HG03108 (cell line): Measurements from ENCODE around the gene PLAGL2.
A peak's percentile ranks its signal among the peaks of the same experiment; 100 is the strongest.
"Not testable (repeated sequence)": the region's sequence is repeated elsewhere in the genome, so short reads cannot be mapped to it uniquely, and the experiment has no call there.

Source experiments
- ATAC-seq: cut with Tn5 transposase; IDR thresholded peaks from one replicate; pipeline ENCODE4 v1.9.1; 2021; ENCODE audit warnings: moderate library complexity; ENCODE audit not compliant: unreplicated experiment

PLAGL2 gene, protein sequence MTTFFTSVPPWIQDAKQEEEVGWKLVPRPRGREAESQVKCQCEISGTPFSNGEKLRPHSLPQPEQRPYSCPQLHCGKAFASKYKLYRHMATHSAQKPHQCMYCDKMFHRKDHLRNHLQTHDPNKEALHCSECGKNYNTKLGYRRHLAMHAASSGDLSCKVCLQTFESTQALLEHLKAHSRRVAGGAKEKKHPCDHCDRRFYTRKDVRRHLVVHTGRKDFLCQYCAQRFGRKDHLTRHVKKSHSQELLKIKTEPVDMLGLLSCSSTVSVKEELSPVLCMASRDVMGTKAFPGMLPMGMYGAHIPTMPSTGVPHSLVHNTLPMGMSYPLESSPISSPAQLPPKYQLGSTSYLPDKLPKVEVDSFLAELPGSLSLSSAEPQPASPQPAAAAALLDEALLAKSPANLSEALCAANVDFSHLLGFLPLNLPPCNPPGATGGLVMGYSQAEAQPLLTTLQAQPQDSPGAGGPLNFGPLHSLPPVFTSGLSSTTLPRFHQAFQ

GRCh38 chr20:32207626-32208498, at the start of gene PLAGL2, which contains the start of gene POFUT1:
Gene PLAGL2 (minus strand): TSS chr20:32207743. CDS start chr20:32202178, 5,565 bp downstream.
Gene POFUT1 (plus strand): TSS chr20:32207880. CDS start chr20:32207942, 62 bp downstream.
- peak; percentile 91 for ATAC-seq

DNA sequence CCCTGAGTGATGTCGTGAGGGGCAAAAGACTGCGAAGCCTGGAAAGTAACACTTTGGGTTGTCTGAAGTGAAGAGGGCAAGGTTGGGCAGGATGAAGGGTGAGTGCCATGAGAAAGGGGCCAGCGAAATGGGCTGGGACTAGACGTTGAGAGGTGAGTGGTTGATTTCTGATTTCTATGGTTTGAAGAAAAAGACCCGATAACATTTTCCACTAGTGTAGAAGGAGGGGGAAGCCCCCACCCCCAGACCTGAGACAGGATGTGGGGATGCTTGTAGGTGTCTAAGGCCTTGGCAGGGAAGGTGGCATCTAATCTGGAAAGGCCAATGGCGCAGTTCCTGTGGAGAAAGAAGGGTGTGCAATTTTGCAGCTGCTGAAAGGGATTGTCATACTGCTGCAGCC, 44.6 kb upstream of the PLAGL2 start:
- no peak for ATAC-seq

GRCh38 chr20:32251470-32251869, 43.9 kb upstream of the PLAGL2 start:
- no peak for ATAC-seq

DNA sequence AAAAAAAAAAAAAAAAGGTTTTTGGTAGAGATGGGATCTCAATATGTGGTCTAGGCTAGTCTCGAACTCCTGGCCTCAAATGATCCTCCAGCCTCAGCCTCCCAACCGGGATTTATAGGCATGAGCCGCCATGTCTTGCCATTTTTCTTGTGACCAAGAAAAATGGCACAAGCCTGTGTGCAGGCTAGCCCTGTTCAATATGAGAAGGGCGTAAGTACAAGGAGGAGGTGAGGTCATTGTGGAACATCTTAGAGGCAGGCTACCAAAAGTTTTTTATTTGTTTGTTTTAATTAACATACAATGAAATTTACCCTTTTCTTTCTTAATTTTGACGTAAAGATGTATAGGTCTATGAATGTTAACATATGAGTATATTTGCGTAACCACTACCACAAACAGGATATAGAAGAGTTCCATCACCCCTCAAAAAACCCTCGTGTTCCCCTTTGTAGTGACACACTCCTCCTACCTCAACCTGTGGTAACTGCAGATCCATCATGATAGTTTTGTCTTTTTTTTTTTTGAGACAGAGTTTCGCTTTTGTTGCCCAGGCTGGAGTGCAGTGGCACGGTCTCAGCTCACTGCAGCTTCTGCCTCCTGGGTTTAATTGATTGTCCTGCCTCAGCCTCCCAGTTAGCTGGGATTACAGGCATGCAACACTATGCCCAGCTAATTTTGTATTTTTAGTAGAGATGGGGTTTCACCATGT, 41.6 kb upstream of the PLAGL2 start:
- no peak for ATAC-seq

GRCh38 chr20:32248043-32248442, 40.5 kb upstream of the PLAGL2 start:
- ATAC-seq: no peak

GRCh38 chr20:32246208-32246607, 38.7 kb upstream of the PLAGL2 start:
- not testable (repeated sequence) for ATAC-seq

DNA sequence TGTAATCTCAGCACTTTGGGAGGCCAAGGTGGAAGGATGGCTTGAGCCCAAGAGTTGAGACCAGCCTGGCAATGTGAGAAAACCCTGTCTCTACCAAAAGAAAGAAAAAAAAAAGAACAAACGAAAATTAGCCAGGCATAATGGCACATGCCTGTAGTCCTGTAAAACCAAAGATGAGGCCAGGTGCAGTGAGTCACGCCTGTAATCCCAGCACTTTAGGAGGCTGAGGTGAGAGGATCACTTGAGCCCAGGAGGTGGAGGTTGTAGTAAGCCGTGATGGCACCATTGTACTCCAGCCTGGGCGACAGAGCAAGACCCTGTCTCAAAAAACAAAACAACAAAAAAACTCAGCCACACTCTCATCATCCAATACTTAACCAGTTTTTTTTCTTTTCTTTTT, 37.4 kb upstream of the PLAGL2 start:
- no peak for ATAC-seq

DNA sequence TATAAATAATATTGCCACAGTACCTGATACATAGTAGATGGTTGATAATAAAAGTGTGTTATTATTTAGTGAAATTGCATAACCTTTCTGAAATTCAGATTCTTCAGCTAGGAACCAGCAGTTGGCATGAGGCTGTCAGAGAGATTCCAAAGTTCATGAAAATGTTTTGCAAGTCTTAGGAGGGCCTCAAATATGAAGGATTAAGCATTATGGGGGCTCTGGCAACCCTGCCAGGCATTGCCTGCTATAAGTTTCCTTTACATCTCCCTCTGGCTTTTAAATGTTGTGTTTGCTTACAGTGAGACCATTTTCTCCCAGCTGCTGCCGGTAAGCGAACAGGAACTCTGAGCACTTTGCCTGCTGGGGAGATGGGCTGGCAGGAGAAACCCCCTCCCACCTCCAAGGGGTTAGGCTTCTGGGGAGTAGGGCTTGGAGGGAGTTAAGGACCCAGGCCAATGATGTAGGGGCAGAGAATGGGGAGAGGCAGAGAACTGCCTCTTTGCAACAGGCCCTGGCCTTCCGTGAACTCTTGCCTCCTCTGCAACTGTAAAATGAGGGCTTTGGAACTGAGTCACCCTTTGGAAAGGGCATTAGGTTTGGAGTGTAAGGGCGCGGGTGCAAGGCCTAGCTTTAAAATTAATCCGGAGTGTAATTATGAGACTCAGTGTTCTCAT, 36.7 kb upstream of the PLAGL2 start:
- no peak for ATAC-seq

DNA sequence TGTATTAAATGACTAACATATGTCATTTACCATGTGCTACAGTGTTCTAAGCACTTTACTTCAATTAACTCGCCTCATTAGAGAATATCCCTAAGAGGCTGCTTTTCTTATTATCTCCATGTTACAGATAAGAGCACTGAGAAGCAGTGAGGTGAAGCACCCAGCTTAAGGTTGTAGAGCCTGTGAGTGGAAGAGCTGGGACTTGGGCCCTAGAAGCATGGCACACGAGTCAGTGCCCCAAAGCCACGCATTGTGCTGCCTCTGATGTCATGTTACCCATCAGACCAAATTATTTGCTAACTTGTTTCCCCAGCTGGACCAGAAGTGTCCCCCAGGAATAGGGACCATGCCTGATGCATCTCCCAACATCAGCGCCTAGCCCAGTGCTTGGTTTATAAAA, 34.3 kb upstream of the PLAGL2 start:
- ATAC-seq: no peak

GRCh38 chr20:32240205-32240604, 32.7 kb upstream of the PLAGL2 start:
- no peak for ATAC-seq

- ATAC-seq: no peak
These were observed 31.2 kb upstream of the PLAGL2 start for GRCh38 chr20:32238483-32239425.

DNA sequence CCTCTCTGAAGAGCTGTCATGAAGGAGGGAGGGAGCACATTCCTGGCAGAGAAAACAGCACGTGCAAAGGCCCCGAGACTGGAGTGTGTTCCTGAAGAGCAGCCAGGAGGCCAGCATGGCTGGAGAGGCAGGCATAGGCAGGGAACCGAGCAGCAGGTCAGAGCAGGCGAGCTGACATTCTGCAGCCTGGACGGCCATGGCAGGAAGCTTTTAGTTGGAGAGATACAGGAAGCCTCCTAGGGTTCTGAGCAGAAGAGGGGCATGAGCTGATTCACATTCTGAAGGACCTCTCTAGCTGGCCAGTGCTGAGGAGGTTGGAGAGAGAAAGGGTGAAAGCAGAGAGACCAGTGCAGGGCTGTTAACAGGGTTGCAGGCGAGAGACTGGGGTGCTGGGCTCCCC, 29.9 kb upstream of the PLAGL2 start:
- ATAC-seq: no peak

GRCh38 chr20:32236819-32237218, 29.3 kb upstream of the PLAGL2 start:
- no peak for ATAC-seq

- ATAC-seq: no peak
These were observed 28.5 kb upstream of the PLAGL2 start for GRCh38 chr20:32236048-32236533.

DNA sequence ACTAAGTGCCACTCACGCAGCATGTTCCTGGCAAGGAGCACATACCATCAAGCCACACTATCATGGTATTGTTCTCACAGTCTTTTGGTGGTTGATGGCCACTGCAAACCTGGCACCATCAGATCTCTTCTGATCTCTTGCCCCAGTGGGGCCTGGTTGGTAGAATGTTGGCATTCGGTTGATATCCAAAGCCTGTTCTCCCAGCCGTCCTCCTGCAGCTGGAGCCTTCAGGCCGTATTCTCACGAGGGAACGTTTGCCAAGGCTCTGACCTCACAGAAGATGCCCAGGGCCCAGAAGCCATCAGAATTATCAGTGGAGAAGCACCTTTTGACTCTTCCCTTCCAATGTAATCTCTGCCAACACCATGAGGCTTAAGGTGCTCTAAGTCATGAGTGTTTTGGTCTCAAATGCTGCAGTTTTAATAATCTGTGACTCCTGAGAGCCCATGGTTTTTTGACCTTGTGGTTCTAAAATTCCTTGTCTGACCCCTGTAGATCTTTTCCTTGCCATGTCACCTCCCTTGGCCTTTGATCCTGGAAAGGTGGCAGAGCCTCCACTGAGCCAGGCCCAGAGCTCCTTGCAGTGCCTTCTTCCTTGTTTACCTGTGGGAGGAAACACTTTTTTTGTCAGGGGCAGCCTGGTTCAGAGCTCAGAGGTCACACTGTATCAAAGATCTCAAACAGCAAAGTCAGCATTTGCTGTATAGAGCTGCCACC, 27.9 kb upstream of the PLAGL2 start:
- no peak for ATAC-seq

DNA sequence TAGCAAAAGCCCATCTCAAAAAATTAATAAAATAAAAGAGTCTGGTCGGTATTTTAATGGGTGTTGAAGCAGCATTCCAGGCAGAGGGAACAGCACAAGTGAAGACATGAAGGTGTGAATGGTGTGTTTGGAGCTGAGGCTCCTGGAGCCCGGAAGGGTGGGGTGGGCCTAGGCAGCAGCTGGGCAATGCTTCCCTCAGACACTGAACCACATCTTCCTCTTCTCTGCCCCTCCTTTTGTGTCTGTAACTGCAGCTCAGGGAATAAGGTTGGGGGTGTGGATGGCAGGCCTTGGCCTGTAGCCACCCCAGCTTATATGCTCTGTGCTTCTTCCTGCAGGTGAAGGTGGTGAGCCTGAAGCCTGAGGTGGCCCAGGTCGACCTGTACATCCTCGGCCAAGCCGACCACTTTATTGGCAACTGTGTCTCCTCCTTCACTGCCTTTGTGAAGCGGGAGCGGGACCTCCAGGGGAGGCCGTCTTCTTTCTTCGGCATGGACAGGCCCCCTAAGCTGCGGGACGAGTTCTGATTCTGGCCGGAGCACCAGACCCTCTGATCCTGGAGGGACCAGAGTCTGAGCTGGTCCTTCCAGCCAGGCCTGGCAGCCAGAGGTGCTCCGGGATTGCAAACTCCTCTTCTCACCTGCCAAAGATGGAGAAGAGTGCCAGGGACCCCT, 26.7 kb upstream of the PLAGL2 start:
- no peak for ATAC-seq

GRCh38 chr20:32233286-32233685, 25.7 kb upstream of the PLAGL2 start:
- ATAC-seq: no peak

DNA sequence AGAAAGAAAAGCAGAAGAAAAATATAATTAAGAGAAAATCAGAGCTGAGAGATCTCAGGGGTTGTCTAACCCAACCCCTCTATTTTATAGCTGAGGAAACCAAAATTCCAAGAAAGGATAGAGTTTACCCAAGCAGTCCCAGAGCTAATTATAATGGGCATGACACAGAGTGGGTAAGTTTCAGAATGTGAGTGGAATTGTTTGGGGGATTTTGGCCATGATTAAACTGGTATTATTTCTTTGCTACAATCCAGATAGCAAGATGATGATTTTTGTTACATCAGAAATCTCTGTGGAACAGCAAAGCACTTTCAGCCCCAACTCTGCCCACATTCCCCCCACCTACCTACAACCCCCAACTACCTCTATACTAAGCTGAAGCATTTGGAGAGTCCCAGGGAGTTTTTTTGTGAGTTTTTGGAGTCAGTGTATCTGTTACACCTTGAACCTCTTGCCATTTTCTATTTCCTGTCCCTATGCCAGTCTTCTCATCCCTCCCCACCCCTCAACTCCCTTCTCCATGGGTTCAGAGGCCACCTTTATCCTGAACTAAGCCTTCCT, 24.9 kb upstream of the PLAGL2 start:
- ATAC-seq: no peak
